Gastroesophageal sphincter (tissue), 3 donors: ENCODE measurements around the gene CGNL1.

Experiments used
- CTCF ChIP-seq, 4 experiments: fragments of 200-600 bp in 2 of 4; fragments of 450-650 bp in 2 of 4; sonication (generic) in 1 of 4; IDR thresholded peaks; one replicate each; pipeline ENCODE4 v1.5.1; 2017 to 2019; ENCODE audit warnings: antibody characterized with exemption in 4 of 4, mild to moderate bottlenecking in 2 of 4, moderate library complexity in 2 of 4
- POLR2AphosphoS5 ChIP-seq: sonication (generic); formaldehyde crosslinking; IDR thresholded peaks from one replicate; pipeline ENCODE4 v1.6.1; 2017; ENCODE audit warnings: antibody characterized with exemption

GRCh38 chr15:57591237-57591821, 215.0 kb downstream of the CGNL1 start:
- TF ChIP-seq CTCF (IDR thresholded peaks at IDR 0.05) = no peak
- TF ChIP-seq POLR2AphosphoS5 = no peak
